NCI-H748 (cell line): ENCODE data around the gene U2SURP.

ENCODE experiments used
- DNase-seq: peaks from one replicate; lab custom pipeline; 2025; ENCODE audit not compliant: unreplicated experiment; lab: John Stamatoyannopoulos, UW

U2SURP gene

GRCh38 chr3:143099690-143100089 lies 98.3 kb downstream of the U2SURP start:
- DNase-seq, result no peak

DNA sequence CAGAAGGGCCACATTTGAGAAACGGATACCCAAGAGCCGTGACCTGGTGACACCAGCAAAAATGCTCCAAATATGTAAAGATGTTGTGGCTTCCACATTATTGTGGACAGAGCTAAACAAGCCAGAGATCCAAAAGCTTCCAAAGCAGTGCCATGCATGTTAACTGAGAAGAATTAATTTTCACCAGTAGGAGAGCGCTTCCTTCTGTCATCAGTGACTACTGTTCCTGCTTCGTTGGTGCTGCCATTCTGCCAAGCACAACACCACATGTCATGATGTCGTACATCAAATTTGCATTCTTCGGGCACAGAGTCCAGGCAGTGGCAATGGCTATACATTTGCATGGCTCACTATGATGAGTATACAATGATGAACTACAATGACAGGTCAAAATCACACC lies 99.1 kb downstream of the U2SURP start:
- DNase-seq, result no peak

GRCh38 chr3:143101792-143102381 lies 100.5 kb downstream of the U2SURP start:
- no peak for DNase-seq

DNA sequence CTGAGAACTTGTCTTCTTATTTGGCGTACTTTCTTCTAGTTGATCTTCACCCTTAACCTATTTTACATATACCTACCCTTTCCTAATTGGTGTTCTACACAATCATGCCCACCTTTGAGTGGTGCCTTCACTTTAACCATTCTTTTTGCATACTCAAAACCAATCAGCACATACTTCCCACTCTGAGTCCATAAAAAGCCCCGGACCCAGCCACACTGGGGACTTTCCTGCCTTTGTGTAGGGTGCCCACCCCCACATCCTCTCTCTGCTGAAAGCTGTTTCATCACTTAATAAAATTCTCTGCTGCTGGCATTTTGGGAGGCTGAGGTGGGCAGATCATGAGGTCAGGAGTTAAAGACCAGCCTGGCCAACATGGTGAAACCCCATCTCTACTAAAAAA lies 102.3 kb downstream of the U2SURP start:
- DNase-seq, result no peak

DNA sequence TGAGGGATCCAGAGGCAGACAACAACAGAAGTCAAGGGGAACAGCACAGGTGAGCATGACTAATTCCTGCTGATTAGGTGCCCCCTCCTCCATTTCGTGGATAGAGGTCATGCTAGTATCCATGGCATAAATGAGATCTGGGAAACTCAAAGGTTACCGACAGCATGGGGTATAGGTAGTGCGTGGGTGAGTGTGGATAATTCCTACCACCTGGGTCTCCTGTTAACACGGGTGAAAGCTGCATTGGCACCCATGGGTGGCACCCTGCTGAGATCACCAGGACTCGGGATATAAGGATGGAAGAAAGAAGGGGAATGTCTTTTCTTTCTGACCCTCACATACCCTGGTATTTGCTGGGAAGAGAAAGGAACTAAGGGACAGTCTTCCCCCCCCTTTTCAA lies 103.8 kb downstream of the U2SURP start:
- no peak for DNase-seq

- DNase-seq, result no peak
Measured at GRCh38 chr3:143109861-143110260, 108.5 kb downstream of the U2SURP start.
